Measurements from ENCODE around the gene RNPEP. TPM values are rescaled to one million over a fixed set of nuclear protein-coding genes. Genes with fewer than 3 reads are reported as not detected.
A peak's percentile ranks its signal among the peaks of the same experiment; 100 is the strongest.

Gene RNPEP
- total RNA-seq, 1 experiment from 2014 or later: 99.8 TPM

DNA sequence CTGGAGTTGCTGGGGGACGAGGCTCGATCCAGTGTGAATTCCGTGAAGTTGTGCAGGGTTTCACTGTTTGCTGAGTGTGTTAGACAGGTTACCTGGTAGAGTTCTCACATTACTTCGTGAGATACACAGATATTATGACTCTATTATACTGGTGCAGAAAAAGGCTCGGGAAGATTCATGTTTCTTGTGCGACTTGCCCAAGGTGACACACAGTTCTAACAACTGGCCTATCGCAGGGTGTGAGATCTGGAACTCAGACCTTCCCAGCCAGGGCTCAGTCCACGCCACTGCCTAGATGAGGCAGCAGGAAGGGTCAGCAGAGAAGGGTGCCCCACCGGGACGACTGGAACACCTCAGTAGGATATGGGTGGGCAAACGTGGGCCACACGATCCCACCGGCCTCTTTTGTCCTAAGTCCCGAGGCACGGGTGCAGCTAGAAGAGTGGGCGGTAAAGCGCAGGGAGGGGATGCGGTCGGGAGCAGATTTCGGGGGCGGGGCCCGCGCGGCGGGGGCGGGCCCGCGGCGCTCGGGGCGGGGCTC, 296 bp upstream of the RNPEP start:
- H3K4me1 ChIP-seq (ENCODE audit: control insufficient read depth, insufficient read depth, low read length): peaks cover 8% of the 10 kb centered on the region
- CTCF ChIA-PET: no interaction called here
- H3K4me3 ChIP-seq (ENCODE audit: low read depth in 2 of 2, low read length in 2 of 2): peak overlapping the region; percentile 74 to 76
- no peaks in the 10 kb centered on the region for H3K9me3 ChIP-seq (ENCODE audit: control insufficient read depth, insufficient read depth, low read depth, low read length)
- in situ Hi-C loops (cut with HindIII; ENCODE audit: low pct_unique_long_range_greater_than_20kb, low sequenced_read_pairs): no loop called here
- H3K27me3 ChIP-seq (ENCODE audit: control insufficient read depth, insufficient read depth, low read length): no peaks in the 10 kb centered on the region
- DNase-seq (ENCODE audit: low read depth, low spot score) (no peak), ATAC-seq (peak; percentile 63)
- TF ChIP-seq POLR2AphosphoS5 (IDR thresholded peaks at IDR 0.05; ENCODE audit: low read depth, low read length) (0 out of 2 replicates have a peak, but pooled peaks have one; percentile 7), TCF7L2 (IDR thresholded peaks at IDR 0.05; ENCODE audit: low read depth, low read length) (0 out of 2 replicates have a peak, but pooled peaks have one; percentile 4)
- TF ChIP-seq, protein P1, sequence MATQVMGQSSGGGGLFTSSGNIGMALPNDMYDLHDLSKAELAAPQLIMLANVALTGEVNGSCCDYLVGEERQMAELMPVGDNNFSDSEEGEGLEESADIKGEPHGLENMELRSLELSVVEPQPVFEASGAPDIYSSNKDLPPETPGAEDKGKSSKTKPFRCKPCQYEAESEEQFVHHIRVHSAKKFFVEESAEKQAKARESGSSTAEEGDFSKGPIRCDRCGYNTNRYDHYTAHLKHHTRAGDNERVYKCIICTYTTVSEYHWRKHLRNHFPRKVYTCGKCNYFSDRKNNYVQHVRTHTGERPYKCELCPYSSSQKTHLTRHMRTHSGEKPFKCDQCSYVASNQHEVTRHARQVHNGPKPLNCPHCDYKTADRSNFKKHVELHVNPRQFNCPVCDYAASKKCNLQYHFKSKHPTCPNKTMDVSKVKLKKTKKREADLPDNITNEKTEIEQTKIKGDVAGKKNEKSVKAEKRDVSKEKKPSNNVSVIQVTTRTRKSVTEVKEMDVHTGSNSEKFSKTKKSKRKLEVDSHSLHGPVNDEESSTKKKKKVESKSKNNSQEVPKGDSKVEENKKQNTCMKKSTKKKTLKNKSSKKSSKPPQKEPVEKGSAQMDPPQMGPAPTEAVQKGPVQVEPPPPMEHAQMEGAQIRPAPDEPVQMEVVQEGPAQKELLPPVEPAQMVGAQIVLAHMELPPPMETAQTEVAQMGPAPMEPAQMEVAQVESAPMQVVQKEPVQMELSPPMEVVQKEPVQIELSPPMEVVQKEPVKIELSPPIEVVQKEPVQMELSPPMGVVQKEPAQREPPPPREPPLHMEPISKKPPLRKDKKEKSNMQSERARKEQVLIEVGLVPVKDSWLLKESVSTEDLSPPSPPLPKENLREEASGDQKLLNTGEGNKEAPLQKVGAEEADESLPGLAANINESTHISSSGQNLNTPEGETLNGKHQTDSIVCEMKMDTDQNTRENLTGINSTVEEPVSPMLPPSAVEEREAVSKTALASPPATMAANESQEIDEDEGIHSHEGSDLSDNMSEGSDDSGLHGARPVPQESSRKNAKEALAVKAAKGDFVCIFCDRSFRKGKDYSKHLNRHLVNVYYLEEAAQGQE (IDR thresholded peaks at IDR 0.05; ENCODE audit: insufficient read depth in 1 of 2, low read depth in 2 of 2, low read length in 1 of 2): no peak
- intact Hi-C loops (cut with micrococcal nuclease; ENCODE audit: unreplicated experiment): no loop called here
- BruUV-seq (replicated peaks): no TSS peak
- POLR2A ChIA-PET: no interaction called here
- H3K36me3 ChIP-seq (ENCODE audit: control insufficient read depth, insufficient read depth, low read length): no peaks in the 10 kb centered on the region
- peak overlapping the region; percentile 62 for H3K27ac ChIP-seq (ENCODE audit: low read length)

DNA sequence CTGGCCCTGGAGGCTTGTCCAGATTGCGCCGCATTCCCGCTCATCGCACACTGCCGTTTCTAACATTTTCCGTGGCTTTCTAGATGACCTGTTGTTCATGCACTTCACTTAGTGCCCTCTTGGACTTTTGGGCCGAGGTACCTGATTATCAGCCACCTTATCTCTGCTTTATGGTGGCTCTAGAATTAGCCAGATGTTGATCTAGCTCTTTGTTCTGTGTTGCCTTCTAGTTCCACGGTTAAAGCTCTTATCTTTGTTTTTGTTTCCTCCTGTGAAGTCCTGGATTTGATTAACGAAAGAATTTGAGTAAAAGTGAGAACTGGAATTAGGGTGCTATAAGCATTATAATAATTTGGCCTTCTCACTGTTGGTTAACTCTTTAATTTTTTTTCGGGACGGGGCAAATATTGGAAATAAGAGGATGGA, 945 bp downstream of the RNPEP start:
- ATAC-seq: no peak
- ChIA-PET CTCF (interaction anchor here (0.5 to 0.8 kb wide), 3 partner anchors 29 to 138 kb away, joined by 3 to 8 read pairs (median 6); no protein-coding TSS in a partner anchor), POLR2A (no interaction called here)
- Histone ChIP-seq H3K9me3 (ENCODE audit: control insufficient read depth, insufficient read depth, low read depth, low read length) (no peaks in the 10 kb centered on the region), H3K4me1 (ENCODE audit: control insufficient read depth, insufficient read depth, low read length) (peaks cover 8% of the 10 kb centered on the region), H3K36me3 (ENCODE audit: control insufficient read depth, insufficient read depth, low read length) (no peaks in the 10 kb centered on the region), H3K27ac (ENCODE audit: low read length) (peak overlapping the region; percentile 94), H3K27me3 (ENCODE audit: control insufficient read depth, insufficient read depth, low read length) (no peaks in the 10 kb centered on the region), H3K4me3 (ENCODE audit: low read depth in 2 of 2, low read length in 2 of 2) (peak overlapping the region; percentile 74 to 76)
- in situ Hi-C loops (cut with HindIII; ENCODE audit: low pct_unique_long_range_greater_than_20kb, low sequenced_read_pairs): no loop called here
- DNase-seq (ENCODE audit: low read depth, low spot score): no peak
- intact Hi-C loops (cut with micrococcal nuclease; ENCODE audit: unreplicated experiment): no loop called here
- TF ChIP-seq TCF7L2 (IDR thresholded peaks at IDR 0.05; ENCODE audit: low read depth, low read length) (no peak), SIN3A (IDR thresholded peaks at IDR 0.05; ENCODE audit: borderline replicate concordance, insufficient read depth, low read depth, low read length) (no peak), POLR2AphosphoS5 (IDR thresholded peaks at IDR 0.05; ENCODE audit: low read depth, low read length) (peak; percentile 63; the same call in 1 of the 2 replicates)
- TF ChIP-seq, protein P1 (IDR thresholded peaks at IDR 0.05; ENCODE audit: insufficient read depth in 1 of 2, low read depth in 2 of 2, low read length in 1 of 2): no peak
- TF ChIP-seq, protein P2, sequence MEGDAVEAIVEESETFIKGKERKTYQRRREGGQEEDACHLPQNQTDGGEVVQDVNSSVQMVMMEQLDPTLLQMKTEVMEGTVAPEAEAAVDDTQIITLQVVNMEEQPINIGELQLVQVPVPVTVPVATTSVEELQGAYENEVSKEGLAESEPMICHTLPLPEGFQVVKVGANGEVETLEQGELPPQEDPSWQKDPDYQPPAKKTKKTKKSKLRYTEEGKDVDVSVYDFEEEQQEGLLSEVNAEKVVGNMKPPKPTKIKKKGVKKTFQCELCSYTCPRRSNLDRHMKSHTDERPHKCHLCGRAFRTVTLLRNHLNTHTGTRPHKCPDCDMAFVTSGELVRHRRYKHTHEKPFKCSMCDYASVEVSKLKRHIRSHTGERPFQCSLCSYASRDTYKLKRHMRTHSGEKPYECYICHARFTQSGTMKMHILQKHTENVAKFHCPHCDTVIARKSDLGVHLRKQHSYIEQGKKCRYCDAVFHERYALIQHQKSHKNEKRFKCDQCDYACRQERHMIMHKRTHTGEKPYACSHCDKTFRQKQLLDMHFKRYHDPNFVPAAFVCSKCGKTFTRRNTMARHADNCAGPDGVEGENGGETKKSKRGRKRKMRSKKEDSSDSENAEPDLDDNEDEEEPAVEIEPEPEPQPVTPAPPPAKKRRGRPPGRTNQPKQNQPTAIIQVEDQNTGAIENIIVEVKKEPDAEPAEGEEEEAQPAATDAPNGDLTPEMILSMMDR (IDR thresholded peaks at IDR 0.05): no peak
- BruUV-seq (replicated peaks): no TSS peak

All from Panc1 (cell line).